HFFc6 (cell line): Measurements from ENCODE around the gene CFAP43. TPM values are rescaled to one million over a fixed set of nuclear protein-coding genes. Genes with fewer than 3 reads are reported as not detected.

Experiments
- DNase-seq: peaks from one replicate; pipeline ENCODE4 v3.0.0-alpha.2; 2018
- H3K27ac Mint-ChIP-seq: 2 replicates; pipeline ENCODE4 v1.8.0; 2020; ENCODE audit warnings: mild to moderate bottlenecking, mixed read lengths
- H3K27me3 Mint-ChIP-seq: 2 replicates; pipeline ENCODE4 v1.8.0; 2021; ENCODE audit warnings: mild to moderate bottlenecking, moderate library complexity, mixed read lengths; ENCODE audit not compliant: insufficient read depth
- H3K36me3 Mint-ChIP-seq: 2 replicates; pipeline ENCODE4 v1.8.0; 2021; ENCODE audit warnings: low read depth, mixed read lengths
- H3K4me1 Mint-ChIP-seq: 2 replicates; pipeline ENCODE4 v1.8.0; 2020; ENCODE audit warnings: low read depth, mixed read lengths
- H3K4me3 Mint-ChIP-seq: 2 replicates; pipeline ENCODE4 v1.8.0; 2020; ENCODE audit warnings: mild to moderate bottlenecking, moderate library complexity, mixed read lengths
- H3K9me3 Mint-ChIP-seq: 2 replicates; pipeline ENCODE4 v1.8.0; 2020; ENCODE audit warnings: mild to moderate bottlenecking, mixed read lengths
- total RNA-seq, 6 experiments: library from RNA; stranded (reverse); fragmentation: NEBNext Ultra II Directional; extraction: Animal tissue kit (Norgen Biotek cat#: 25700); gene quantifications; 2 replicates in 1 of 6; 3 replicates in 5 of 6; pipeline ENCODE4 v1.2.3, GENCODE V29; 2021
- TF ChIP-seq, protein P1 (sequence below): fragments of 200-600 bp; sonication (generic); IDR thresholded peaks from 2 replicates; pipeline ENCODE4 v1.5.0; 2021; ENCODE audit warnings: antibody characterized with exemption, mild to moderate bottlenecking

CFAP43 gene
- total RNA-seq, 6 experiments from 2014 or later: 0.14 TPM; not detected in 5

- no peak overlapping the region for H3K27ac Mint-ChIP-seq
- TF ChIP-seq, protein P1, sequence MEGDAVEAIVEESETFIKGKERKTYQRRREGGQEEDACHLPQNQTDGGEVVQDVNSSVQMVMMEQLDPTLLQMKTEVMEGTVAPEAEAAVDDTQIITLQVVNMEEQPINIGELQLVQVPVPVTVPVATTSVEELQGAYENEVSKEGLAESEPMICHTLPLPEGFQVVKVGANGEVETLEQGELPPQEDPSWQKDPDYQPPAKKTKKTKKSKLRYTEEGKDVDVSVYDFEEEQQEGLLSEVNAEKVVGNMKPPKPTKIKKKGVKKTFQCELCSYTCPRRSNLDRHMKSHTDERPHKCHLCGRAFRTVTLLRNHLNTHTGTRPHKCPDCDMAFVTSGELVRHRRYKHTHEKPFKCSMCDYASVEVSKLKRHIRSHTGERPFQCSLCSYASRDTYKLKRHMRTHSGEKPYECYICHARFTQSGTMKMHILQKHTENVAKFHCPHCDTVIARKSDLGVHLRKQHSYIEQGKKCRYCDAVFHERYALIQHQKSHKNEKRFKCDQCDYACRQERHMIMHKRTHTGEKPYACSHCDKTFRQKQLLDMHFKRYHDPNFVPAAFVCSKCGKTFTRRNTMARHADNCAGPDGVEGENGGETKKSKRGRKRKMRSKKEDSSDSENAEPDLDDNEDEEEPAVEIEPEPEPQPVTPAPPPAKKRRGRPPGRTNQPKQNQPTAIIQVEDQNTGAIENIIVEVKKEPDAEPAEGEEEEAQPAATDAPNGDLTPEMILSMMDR: no peak
Observed at GRCh38 chr10:104100795-104101194, 131.4 kb downstream of the CFAP43 start.

GRCh38 chr10:104099941-104100340, 132.2 kb downstream of the CFAP43 start:
- H3K36me3 Mint-ChIP-seq: peaks cover 7% of the 10 kb centered on the region
- no peak overlapping the region for H3K4me3 Mint-ChIP-seq
- no peaks in the 10 kb centered on the region for H3K27me3 Mint-ChIP-seq
- TF ChIP-seq, protein P1: no peak
- H3K4me1 Mint-ChIP-seq: peaks cover 47% of the 10 kb centered on the region
- peaks cover 8% of the 10 kb centered on the region; the same call in 1 of the 2 replicates for H3K9me3 Mint-ChIP-seq
- H3K27ac Mint-ChIP-seq: peak overlapping the region; percentile 43; the same call in 1 of the 2 replicates
- DNase-seq: no peak

More at GRCh38 chr10:104100795-104101194, 131.4 kb downstream of the CFAP43 start:
- Mint-ChIP-seq H3K27me3 (no peaks in the 10 kb centered on the region), H3K4me1 (peaks cover 50% of the 10 kb centered on the region), H3K4me3 (no peak overlapping the region), H3K36me3 (peaks cover 7% of the 10 kb centered on the region), H3K9me3 (peaks cover 8% of the 10 kb centered on the region; the same call in 1 of the 2 replicates)
- no peak for DNase-seq

DNA sequence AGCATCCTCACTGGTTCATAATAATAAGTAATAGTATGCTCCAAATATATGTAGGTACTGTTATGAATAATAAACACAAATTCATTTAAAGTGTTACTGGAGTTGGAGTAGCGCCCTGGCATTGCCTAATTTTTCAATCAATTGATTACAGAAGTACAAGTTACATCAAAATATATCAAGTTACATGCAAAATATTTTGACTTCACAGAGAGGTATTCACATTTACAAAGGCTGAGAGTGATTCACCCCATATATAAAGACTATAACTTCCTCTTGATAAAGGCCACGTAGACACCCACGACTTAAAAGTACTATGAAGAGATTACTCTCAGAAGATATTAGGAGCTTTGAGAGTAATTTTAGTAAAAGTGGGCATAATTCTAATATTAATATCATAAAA, 132.9 kb downstream of the CFAP43 start:
- H3K4me3 Mint-ChIP-seq: no peak overlapping the region
- no peaks in the 10 kb centered on the region for H3K27me3 Mint-ChIP-seq
- no peak for DNase-seq
- peaks cover 40% of the 10 kb centered on the region for H3K4me1 Mint-ChIP-seq
- TF ChIP-seq, protein P1: no peak
- H3K27ac Mint-ChIP-seq: peak overlapping the region; percentile 52; the same call in 1 of the 2 replicates
- peaks cover 12% of the 10 kb centered on the region for H3K9me3 Mint-ChIP-seq
- peaks cover 7% of the 10 kb centered on the region for H3K36me3 Mint-ChIP-seq

DNA sequence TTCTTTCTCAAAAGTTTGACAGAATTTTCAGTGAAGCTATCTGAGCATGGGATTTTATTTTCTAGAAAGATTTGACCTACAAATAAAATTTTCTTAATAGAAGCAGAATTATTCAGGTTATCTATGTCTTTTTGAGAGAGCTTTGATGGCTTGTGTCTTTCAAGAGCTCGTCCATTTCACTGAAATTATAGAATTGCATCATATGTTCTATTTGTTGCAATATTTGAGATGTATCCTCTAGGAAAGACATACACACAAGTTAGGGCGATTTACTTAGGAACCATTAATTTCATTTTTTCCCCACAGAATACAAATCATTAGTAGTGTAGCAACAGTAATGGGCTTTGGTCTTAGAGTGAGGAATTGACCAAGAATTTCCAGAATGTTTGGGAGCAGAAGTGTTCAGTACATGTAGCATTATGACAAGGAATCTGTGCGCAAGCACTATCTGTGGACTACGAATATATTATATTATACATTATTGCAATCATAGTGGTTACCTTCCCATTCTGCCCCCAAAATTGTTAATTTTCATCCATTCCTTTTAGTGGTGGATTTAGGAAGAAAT, 133.7 kb downstream of the CFAP43 start:
- TF ChIP-seq, protein P1: no peak
- Mint-ChIP-seq H3K27me3 (no peaks in the 10 kb centered on the region), H3K27ac (peak overlapping the region; percentile 52; the same call in 1 of the 2 replicates), H3K9me3 (peaks cover 19% of the 10 kb centered on the region), H3K36me3 (peaks cover 13% of the 10 kb centered on the region), H3K4me3 (no peak overlapping the region), H3K4me1 (peaks cover 44% of the 10 kb centered on the region)
- peak; percentile 21 for DNase-seq

- no peaks in the 10 kb centered on the region for H3K27me3 Mint-ChIP-seq
- peaks cover 25% of the 10 kb centered on the region for H3K9me3 Mint-ChIP-seq
Observed at GRCh38 chr10:104096692-104097091, 135.5 kb downstream of the CFAP43 start.

More at GRCh38 chr10:104096692-104097091, 135.5 kb downstream of the CFAP43 start:
- H3K4me3 Mint-ChIP-seq: no peak overlapping the region
- H3K4me1 Mint-ChIP-seq: peaks cover 37% of the 10 kb centered on the region
- no peak overlapping the region for H3K27ac Mint-ChIP-seq
- peaks cover 17% of the 10 kb centered on the region for H3K36me3 Mint-ChIP-seq
- no peak for DNase-seq
- TF ChIP-seq, protein P1: no peak
